ENCODE data around the gene IPCEF1.

GRCh38 chr6:154329350-154330170 lies 27.0 kb downstream of the IPCEF1 start:
- TF ChIP-seq CTCF (conservative IDR thresholded peaks at IDR 0.05; ENCODE audit: low read depth, low read length) (no peak), USF2 (IDR thresholded peaks at IDR 0.05; ENCODE audit: low read depth, low read length) (no peak), CEBPB (IDR thresholded peaks at IDR 0.05; ENCODE audit: low read depth, low read length) (no peak), FOS (IDR thresholded peaks at IDR 0.05; ENCODE audit: low read depth, low read length) (no peak), POLR2A (IDR thresholded peaks at IDR 0.05; ENCODE audit: low read depth, low read length) (no peak), RCOR1 (IDR thresholded peaks at IDR 0.05; ENCODE audit: insufficient replicate concordance, low read length) (no peak), ELK1 (IDR thresholded peaks at IDR 0.05; ENCODE audit: borderline replicate concordance, low read depth, low read length) (no peak), NFE2L2 (IDR thresholded peaks at IDR 0.05; ENCODE audit: low read depth, low read length) (no peak), BHLHE40 (IDR thresholded peaks at IDR 0.05; ENCODE audit: low read depth, low read length) (no peak), RAD21 (IDR thresholded peaks at IDR 0.05; ENCODE audit: low read length) (no peak), MXI1 (IDR thresholded peaks at IDR 0.05; ENCODE audit: borderline replicate concordance, low read depth, low read length) (no peak)
